Endodermal cell (in vitro differentiated cells): ENCODE measurements around the gene SLC17A6. TPM values are rescaled to one million over a fixed set of nuclear protein-coding genes. Genes with fewer than 3 reads are reported as not detected.
A peak's percentile ranks its signal among the peaks of the same experiment; 100 is the strongest.

Experiments used
- DNase-seq: peaks from one replicate; pipeline ENCODE4 v3.0.0-alpha.2; 2017
- H3K27ac ChIP-seq: 2 replicates; pipeline ENCODE4 v1.5.1; 2013; ENCODE audit warnings: mild to moderate bottlenecking, low read depth, low read length, moderate library complexity
- H3K27me3 ChIP-seq: 2 replicates; pipeline ENCODE4 v1.6.1; 2013; ENCODE audit warnings: mild to moderate bottlenecking, low read length, moderate library complexity; ENCODE audit not compliant: insufficient read depth, control insufficient read depth, poor library complexity, severe bottlenecking
- H3K36me3 ChIP-seq: 2 replicates; pipeline ENCODE4 v1.7.0; 2013; ENCODE audit warnings: mild to moderate bottlenecking, low read length, moderate library complexity; ENCODE audit not compliant: control insufficient read depth, insufficient read depth
- H3K4me1 ChIP-seq: one replicate; pipeline ENCODE4 v1.7.0; 2013; ENCODE audit warnings: low read length; ENCODE audit not compliant: control insufficient read depth, insufficient read depth
- H3K4me3 ChIP-seq: 2 replicates; pipeline ENCODE4 v1.5.1; 2013; ENCODE audit warnings: mild to moderate bottlenecking, low read length, moderate library complexity
- H3K9ac ChIP-seq: 2 replicates; pipeline ENCODE4 v1.6.1; 2013; ENCODE audit warnings: mild to moderate bottlenecking, low read length, moderate library complexity; ENCODE audit not compliant: poor library complexity, severe bottlenecking; ENCODE audit errors: extremely low read depth
- H3K9me3 ChIP-seq: 2 replicates; pipeline ENCODE4 v1.6.1; 2013; ENCODE audit warnings: mild to moderate bottlenecking, low read length, moderate library complexity; ENCODE audit not compliant: control insufficient read depth
- H3K27ac Mint-ChIP-seq: 2 replicates; pipeline ENCODE4 v1.8.0; 2020; ENCODE audit warnings: mixed read lengths
- H3K27me3 Mint-ChIP-seq: 2 replicates; pipeline ENCODE4 v1.8.0; 2021; ENCODE audit warnings: mild to moderate bottlenecking, mixed read lengths; ENCODE audit not compliant: insufficient read depth
- H3K36me3 Mint-ChIP-seq: 2 replicates; pipeline ENCODE4 v1.8.0; 2020; ENCODE audit warnings: low read depth, mixed read lengths
- H3K4me1 Mint-ChIP-seq: 2 replicates; pipeline ENCODE4 v1.8.0; 2020; ENCODE audit warnings: mixed read lengths
- H3K4me3 Mint-ChIP-seq: 2 replicates; pipeline ENCODE4 v1.8.0; 2020; ENCODE audit warnings: mild to moderate bottlenecking, moderate library complexity, mixed read lengths
- H3K9me3 Mint-ChIP-seq: 2 replicates; pipeline ENCODE4 v1.8.0; 2020; ENCODE audit warnings: mild to moderate bottlenecking, mixed read lengths
- WGBS, 2 experiments: methylation state at CpG; one replicate each; pipeline versions ENCODE4 v1.1.5 to v1.1.7; 2013; ENCODE audit warnings: missing lambda C conversion rate in 2 of 2, mixed read lengths in 1 of 2; ENCODE audit not compliant: insufficient coverage in 1 of 2, insufficient read length in 1 of 2; 5-methylcytosine and 5-hydroxymethylcytosine counted together
- total RNA-seq, 2 donors: library from RNA; stranded (reverse); fragmentation: NEBNext Ultra II Directional in 1 of 2; extraction: Animal tissue kit (Norgen Biotek cat#: 25700) in 1 of 2; gene quantifications; 2 replicates in 1 of 2; 3 replicates in 1 of 2; pipeline ENCODE4 v1.2.1, GENCODE V29; 2021
- TF ChIP-seq, protein P1 (sequence below): fragments of 200-600 bp; sonication (generic); conservative IDR thresholded peaks from 2 replicates; pipeline ENCODE4 v1.5.0; 2021; ENCODE audit warnings: antibody characterized with exemption, mild to moderate bottlenecking

The SLC17A6 gene
- total RNA-seq, 2 donors from 2014 or later: not detected

DNA sequence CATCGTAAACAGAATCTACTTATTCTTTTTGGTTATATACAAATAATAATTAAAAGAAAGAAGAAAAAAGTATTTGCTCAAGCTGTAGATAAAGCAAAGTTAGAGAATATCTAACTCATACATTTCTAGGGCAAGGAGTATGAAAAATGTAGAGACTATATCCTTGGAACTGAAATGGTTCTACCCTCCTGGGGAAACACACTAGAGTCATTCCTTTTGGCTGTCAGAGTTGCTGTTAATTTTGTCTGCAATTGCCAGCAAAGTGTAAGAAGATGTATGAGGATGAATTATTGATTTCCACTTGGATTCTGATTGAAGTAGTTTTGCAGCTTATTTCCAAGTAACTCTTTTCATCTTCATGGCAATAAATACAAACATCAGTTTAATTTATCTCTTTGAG is 69.1 kb downstream of the SLC17A6 start:
- TF ChIP-seq, protein P1, sequence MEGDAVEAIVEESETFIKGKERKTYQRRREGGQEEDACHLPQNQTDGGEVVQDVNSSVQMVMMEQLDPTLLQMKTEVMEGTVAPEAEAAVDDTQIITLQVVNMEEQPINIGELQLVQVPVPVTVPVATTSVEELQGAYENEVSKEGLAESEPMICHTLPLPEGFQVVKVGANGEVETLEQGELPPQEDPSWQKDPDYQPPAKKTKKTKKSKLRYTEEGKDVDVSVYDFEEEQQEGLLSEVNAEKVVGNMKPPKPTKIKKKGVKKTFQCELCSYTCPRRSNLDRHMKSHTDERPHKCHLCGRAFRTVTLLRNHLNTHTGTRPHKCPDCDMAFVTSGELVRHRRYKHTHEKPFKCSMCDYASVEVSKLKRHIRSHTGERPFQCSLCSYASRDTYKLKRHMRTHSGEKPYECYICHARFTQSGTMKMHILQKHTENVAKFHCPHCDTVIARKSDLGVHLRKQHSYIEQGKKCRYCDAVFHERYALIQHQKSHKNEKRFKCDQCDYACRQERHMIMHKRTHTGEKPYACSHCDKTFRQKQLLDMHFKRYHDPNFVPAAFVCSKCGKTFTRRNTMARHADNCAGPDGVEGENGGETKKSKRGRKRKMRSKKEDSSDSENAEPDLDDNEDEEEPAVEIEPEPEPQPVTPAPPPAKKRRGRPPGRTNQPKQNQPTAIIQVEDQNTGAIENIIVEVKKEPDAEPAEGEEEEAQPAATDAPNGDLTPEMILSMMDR: no peak
- Mint-ChIP-seq H3K4me1 (peaks cover 3% of the 10 kb centered on the region), H3K27ac (no peak overlapping the region), H3K36me3 (no peaks in the 10 kb centered on the region), H3K9me3 (no peaks in the 10 kb centered on the region), H3K4me3 (no peak overlapping the region), H3K27me3 (no peaks in the 10 kb centered on the region)
- H3K9me3 ChIP-seq: no peaks in the 10 kb centered on the region
- H3K9ac ChIP-seq: no peak overlapping the region
- H3K4me1 ChIP-seq: no peaks in the 10 kb centered on the region
- no peaks in the 10 kb centered on the region for H3K27me3 ChIP-seq
- no peaks in the 10 kb centered on the region for H3K36me3 ChIP-seq
- no peak for DNase-seq
- H3K27ac ChIP-seq: no peak overlapping the region
- WGBS, 2 experiments: no CpG with 5 or more reads among the region's 1 CpG
- H3K4me3 ChIP-seq: no peak overlapping the region

DNA sequence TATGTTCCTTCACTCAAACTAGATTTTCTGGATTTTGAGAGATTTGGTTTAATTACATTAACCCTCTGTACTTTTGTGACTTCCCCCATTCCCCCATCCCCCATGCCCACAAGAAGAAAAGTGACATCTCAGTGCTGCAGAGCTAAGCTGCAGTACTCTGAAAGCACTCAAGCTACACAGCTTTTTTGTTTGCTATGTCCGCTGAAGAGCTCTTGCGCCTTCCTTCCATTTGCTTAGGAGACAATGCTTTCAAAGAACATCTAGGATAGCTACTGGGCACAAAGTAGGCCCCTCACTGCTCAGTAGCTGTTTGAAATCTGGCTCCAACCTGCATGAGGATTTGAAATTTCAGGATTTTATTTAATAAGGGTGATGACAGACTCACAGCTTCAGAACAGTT is 69.7 kb downstream of the SLC17A6 start:
- Histone ChIP-seq H3K27ac (no peak overlapping the region), H3K4me1 (no peaks in the 10 kb centered on the region), H3K9ac (no peak overlapping the region), H3K27me3 (no peaks in the 10 kb centered on the region), H3K9me3 (no peaks in the 10 kb centered on the region), H3K36me3 (no peaks in the 10 kb centered on the region), H3K4me3 (no peak overlapping the region)
- H3K9me3 Mint-ChIP-seq: no peaks in the 10 kb centered on the region
- DNase-seq: peak; percentile 41
- no peak overlapping the region for H3K27ac Mint-ChIP-seq
- WGBS, 2 experiments: 45 to 81% methylated on average over 2 of the region's 2 CpGs
- TF ChIP-seq, protein P1: no peak
- no peaks in the 10 kb centered on the region for H3K27me3 Mint-ChIP-seq
- H3K36me3 Mint-ChIP-seq: no peaks in the 10 kb centered on the region
- H3K4me1 Mint-ChIP-seq: peaks cover 3% of the 10 kb centered on the region
- no peak overlapping the region for H3K4me3 Mint-ChIP-seq

DNA sequence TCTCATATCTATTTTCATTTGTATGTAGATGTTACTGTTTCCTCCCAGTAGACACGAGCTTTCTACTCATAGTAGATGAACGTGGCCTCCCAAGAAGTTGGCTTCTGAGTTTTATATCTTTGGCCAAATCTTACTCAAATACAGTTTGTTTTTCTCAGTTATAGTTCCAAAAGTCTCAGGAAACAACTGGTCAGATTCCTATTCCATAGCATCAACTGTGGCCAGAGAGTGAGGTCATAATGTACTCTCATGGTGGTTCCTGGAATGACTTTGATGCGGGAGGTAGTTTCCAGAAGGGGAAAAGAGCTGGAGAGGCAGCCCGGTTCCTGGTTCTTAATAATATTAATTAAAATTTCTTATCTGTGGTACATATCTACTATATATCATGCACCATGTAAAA is 77.3 kb downstream of the SLC17A6 start:
- Histone ChIP-seq H3K27me3 (no peaks in the 10 kb centered on the region), H3K9me3 (no peaks in the 10 kb centered on the region), H3K27ac (no peak overlapping the region), H3K36me3 (no peaks in the 10 kb centered on the region), H3K9ac (no peak overlapping the region), H3K4me1 (no peaks in the 10 kb centered on the region), H3K4me3 (no peak overlapping the region)
- WGBS, 2 experiments: 88 to 100% methylated on average over 1 to 3 of the region's 4 CpGs
- Mint-ChIP-seq H3K4me1 (no peaks in the 10 kb centered on the region), H3K27ac (no peak overlapping the region), H3K27me3 (no peaks in the 10 kb centered on the region), H3K36me3 (no peaks in the 10 kb centered on the region), H3K9me3 (no peaks in the 10 kb centered on the region), H3K4me3 (no peak overlapping the region)
- TF ChIP-seq, protein P1: no peak
- no peak for DNase-seq
